MM.1S (cell line): ENCODE measurements around the gene DSTN.

Experiments
- DNase-seq: peaks from one replicate; pipeline ENCODE4 v3.0.0-alpha.2; 2015
- H2AFZ ChIP-seq: fragments of 300-600 bp; sonication (generic); 2 replicates; pipeline ENCODE4 v1.6.0; 2016; ENCODE audit warnings: antibody characterized with exemption, low read length
- H3F3A ChIP-seq: fragments of 300-600 bp; sonication (generic); 2 replicates; pipeline ENCODE4 v1.6.1; 2016; ENCODE audit warnings: mild to moderate bottlenecking, antibody characterized with exemption, low read length, moderate library complexity, mixed read lengths; ENCODE audit not compliant: insufficient read depth
- H3K27ac ChIP-seq: fragments of 300-600 bp; sonication (generic); 2 replicates; pipeline ENCODE4 v1.5.1; 2016; ENCODE audit warnings: mild to moderate bottlenecking, low read length
- H3K27me3 ChIP-seq: fragments of 300-600 bp; sonication (generic); replicated peaks from 2 replicates; pipeline ENCODE4 v1.6.0; 2016; ENCODE audit warnings: low read length; ENCODE audit not compliant: insufficient read depth
- H3K36me3 ChIP-seq: fragments of 300-600 bp; sonication (generic); replicated peaks from 2 replicates; pipeline ENCODE4 v1.6.1; 2016; ENCODE audit warnings: mild to moderate bottlenecking, low read length, mixed read lengths; ENCODE audit not compliant: insufficient read depth
- H3K4me1 ChIP-seq: fragments of 300-600 bp; sonication (generic); 2 replicates; pipeline ENCODE4 v1.6.1; 2016; ENCODE audit warnings: low read length, mixed read lengths
- H3K4me2 ChIP-seq: fragments of 300-600 bp; sonication (generic); 2 replicates; pipeline ENCODE4 v1.6.0; 2016; ENCODE audit warnings: low read depth, low read length
- H3K4me3 ChIP-seq: fragments of 300-600 bp; sonication (generic); 2 replicates; pipeline ENCODE4 v1.5.1; 2016; ENCODE audit warnings: low read length, mixed read lengths
- H3K79me2 ChIP-seq: fragments of 300-600 bp; sonication (generic); 2 replicates; pipeline ENCODE4 v1.6.1; 2016; ENCODE audit warnings: mixed run types, low read length, mixed read lengths
- H3K9ac ChIP-seq: fragments of 300-600 bp; sonication (generic); 2 replicates; pipeline ENCODE4 v1.6.1; 2016; ENCODE audit warnings: low read length, mixed read lengths
- H3K9me2 ChIP-seq: fragments of 300-600 bp; sonication (generic); replicated peaks from 2 replicates; pipeline ENCODE4 v1.6.1; 2016; ENCODE audit warnings: mild to moderate bottlenecking, low read length, mixed read lengths; ENCODE audit not compliant: insufficient read depth
- H3K9me3 ChIP-seq: fragments of 300-600 bp; sonication (generic); replicated peaks from 2 replicates; pipeline ENCODE4 v1.6.1; 2016; ENCODE audit warnings: mild to moderate bottlenecking, low read length, mixed read lengths; ENCODE audit not compliant: insufficient read depth
- H4K20me1 ChIP-seq: fragments of 300-600 bp; sonication (generic); 2 replicates; pipeline ENCODE4 v1.6.1; 2016; ENCODE audit warnings: mild to moderate bottlenecking, low read length, moderate library complexity, mixed read lengths; ENCODE audit not compliant: insufficient read depth
- CTCF ChIP-seq: fragments of 300-600 bp; sonication (generic); IDR thresholded peaks from 2 replicates; pipeline ENCODE4 v1.5.1; 2016; ENCODE audit warnings: antibody characterized with exemption, low read length, mixed read lengths
- EZH2 ChIP-seq: fragments of 300-600 bp; sonication (generic); optimal IDR thresholded peaks from 2 replicates; pipeline ENCODE3; 2017; ENCODE audit warnings: low read depth, mild to moderate bottlenecking, antibody characterized with exemption, low read length, mixed read lengths
- EZH2phosphoT487 ChIP-seq: fragments of 300-600 bp; sonication (generic); IDR thresholded peaks from 2 replicates; pipeline ENCODE4 v1.6.1; 2018; ENCODE audit warnings: antibody characterized with exemption, low read length

DSTN gene

GRCh38 chr20:17615645-17616479, 46.0 kb downstream of the DSTN start:
- no peaks in the 10 kb centered on the region for H3K9me2 ChIP-seq
- no peak overlapping the region for H2AFZ ChIP-seq
- peaks cover 18% of the 10 kb centered on the region for H3K36me3 ChIP-seq
- H3K79me2 ChIP-seq = peaks cover 5% of the 10 kb centered on the region; the same call in 1 of the 2 replicates
- no peak overlapping the region for H3K4me2 ChIP-seq
- no peaks in the 10 kb centered on the region for H3K27me3 ChIP-seq
- no peak overlapping the region for H3K27ac ChIP-seq
- no peak overlapping the region for H3K9ac ChIP-seq
- no peak overlapping the region for H3K4me3 ChIP-seq
- peaks cover 5% of the 10 kb centered on the region for H3K4me1 ChIP-seq
- peaks cover 5% of the 10 kb centered on the region for H4K20me1 ChIP-seq
- peaks cover 39% of the 10 kb centered on the region for H3F3A ChIP-seq
- no peak for TF ChIP-seq CTCF
- TF ChIP-seq EZH2phosphoT487 = no peak
- no peak for TF ChIP-seq EZH2
- no peak for DNase-seq
- H3K9me3 ChIP-seq = no peaks in the 10 kb centered on the region

GRCh38 chr20:17616480-17617211, 46.8 kb downstream of the DSTN start:
- H3K9ac ChIP-seq = no peak overlapping the region

GRCh38 chr20:17617212-17617867, 47.5 kb downstream of the DSTN start:
- Histone ChIP-seq H3K36me3 (peaks cover 18% of the 10 kb centered on the region), H3K4me1 (no peaks in the 10 kb centered on the region), H3F3A (peaks cover 26% of the 10 kb centered on the region), H3K79me2 (peaks cover 13% of the 10 kb centered on the region), H3K9me3 (no peaks in the 10 kb centered on the region), H4K20me1 (peaks cover 5% of the 10 kb centered on the region), H2AFZ (no peak overlapping the region), H3K4me3 (no peak overlapping the region), H3K4me2 (no peak overlapping the region), H3K9ac (no peak overlapping the region), H3K9me2 (no peaks in the 10 kb centered on the region), H3K27ac (no peak overlapping the region), H3K27me3 (no peaks in the 10 kb centered on the region)
- DNase-seq = no peak
- TF ChIP-seq EZH2phosphoT487 (no peak), EZH2 (no peak), CTCF (peak; percentile 35)

More at GRCh38 chr20:17616480-17617211, 46.8 kb downstream of the DSTN start:
- peaks cover 5% of the 10 kb centered on the region for H4K20me1 ChIP-seq
- TF ChIP-seq CTCF (no peak), EZH2phosphoT487 (no peak), EZH2 (no peak)
- DNase-seq = no peak
- H3K79me2 ChIP-seq = peaks cover 7% of the 10 kb centered on the region; the same call in 1 of the 2 replicates
- no peak overlapping the region for H3K4me3 ChIP-seq
- H3K9me3 ChIP-seq = no peaks in the 10 kb centered on the region
- H3K36me3 ChIP-seq = peaks cover 18% of the 10 kb centered on the region
- H3K4me2 ChIP-seq = no peak overlapping the region
- peaks cover 31% of the 10 kb centered on the region for H3F3A ChIP-seq
- H3K9me2 ChIP-seq = no peaks in the 10 kb centered on the region
- H3K27ac ChIP-seq = no peak overlapping the region
- H3K4me1 ChIP-seq = no peaks in the 10 kb centered on the region
- H2AFZ ChIP-seq = no peak overlapping the region
- H3K27me3 ChIP-seq = no peaks in the 10 kb centered on the region
